Mucosa of gallbladder (tissue), 1 donor: ENCODE measurements around the gene SHC4. TPM values are rescaled to one million over a fixed set of nuclear protein-coding genes. Genes with fewer than 3 reads are reported as not detected.

Source experiments
- DNase-seq: peaks from one replicate; pipeline ENCODE4 v3.0.0-alpha.2; 2020; ENCODE audit warnings: low spot score
- total RNA-seq: library from RNA; stranded (reverse); gene quantifications from one replicate; pipeline ENCODE4 v1.2.1, GENCODE V29; 2021
- donor health status: DM: no; HTN: no; CAD: no.

Gene SHC4
- total RNA-seq, 1 donor from 2014 or later: 3.7 TPM

- DNase-seq: no peak
These were observed 4.3 kb upstream of the SHC4 start for GRCh38 chr15:48968066-48968465.

GRCh38 chr15:48967336-48967735, 3.6 kb upstream of the SHC4 start:
- DNase-seq: no peak

- DNase-seq: no peak
These were observed 3.0 kb upstream of the SHC4 start for GRCh38 chr15:48966595-48967301.

GRCh38 chr15:48965972-48966371, 2.3 kb upstream of the SHC4 start:
- DNase-seq: no peak

- no peak for DNase-seq
These were observed 1.2 kb upstream of the SHC4 start for GRCh38 chr15:48964898-48965297.

- no peak for DNase-seq
These were observed 826 bp downstream of the SHC4 start for GRCh38 chr15:48962662-48963523.

GRCh38 chr15:48955967-48956366, 7.8 kb downstream of the SHC4 start:
- no peak for DNase-seq

- DNase-seq: no peak
These were observed 8.3 kb downstream of the SHC4 start for GRCh38 chr15:48955370-48955769.

GRCh38 chr15:48954538-48954937, 9.2 kb downstream of the SHC4 start:
- DNase-seq: no peak

GRCh38 chr15:48946840-48947187, 16.9 kb downstream of the SHC4 start:
- no peak for DNase-seq

GRCh38 chr15:48946074-48946839, 17.5 kb downstream of the SHC4 start:
- DNase-seq: peak; percentile 10

- no peak for DNase-seq
These were observed 18.3 kb downstream of the SHC4 start for GRCh38 chr15:48945386-48945785.

GRCh38 chr15:48941904-48942303, 21.8 kb downstream of the SHC4 start:
- no peak for DNase-seq

GRCh38 chr15:48940508-48940907, 23.2 kb downstream of the SHC4 start:
- no peak for DNase-seq

- no peak for DNase-seq
These were observed 24.1 kb downstream of the SHC4 start for GRCh38 chr15:48939648-48940047.

GRCh38 chr15:48937886-48938285, 25.8 kb downstream of the SHC4 start:
- DNase-seq: no peak

- no peak for DNase-seq
These were observed 27.1 kb downstream of the SHC4 start for GRCh38 chr15:48936666-48937065.

- no peak for DNase-seq
These were observed 28.5 kb downstream of the SHC4 start for GRCh38 chr15:48935236-48935635.

- DNase-seq: no peak
These were observed 33.0 kb downstream of the SHC4 start for GRCh38 chr15:48930735-48931134.

GRCh38 chr15:48929661-48930060, 34.1 kb downstream of the SHC4 start:
- DNase-seq: no peak

- DNase-seq: no peak
These were observed 34.7 kb downstream of the SHC4 start for GRCh38 chr15:48928877-48929538.

- DNase-seq: no peak
These were observed 38.0 kb downstream of the SHC4 start for GRCh38 chr15:48925714-48926223.
